Gastrocnemius medialis (tissue), 4 donors: ENCODE data around the gene ERI3. TPM values are rescaled to one million over a fixed set of nuclear protein-coding genes. Genes with fewer than 3 reads are reported as not detected.

Experiments used
- ATAC-seq, 2 donors: fragments of 150-250 bp; one replicate each; pipeline ENCODE4 v1.9.1; 2016
- DNase-seq, 2 donors: peaks; one replicate each; pipeline ENCODE4 v3.0.0-alpha.2; 2019
- H3K27ac ChIP-seq, 4 donors: fragments of 200-600 bp; sonication (generic); 1 replicate in 1 of 4; 2 replicates in 3 of 4; pipeline ENCODE4 v1.5.1; 2016 to 2018; ENCODE audit warnings: mild to moderate bottlenecking in 2 of 4, moderate library complexity in 1 of 4
- H3K27me3 ChIP-seq, 3 donors: fragments of 200-600 bp; sonication (generic) in 2 of 3; 1 replicate in 1 of 3; 2 replicates in 2 of 3; pipeline versions ENCODE4 v1.5.1 to v1.6.0; 2016 to 2019; ENCODE audit warnings: mild to moderate bottlenecking in 1 of 3, moderate library complexity in 1 of 3
- H3K36me3 ChIP-seq, 2 donors: fragments of 200-600 bp; sonication (generic) in 1 of 2; one replicate each; pipeline ENCODE4 v1.5.1; 2017 to 2018
- H3K4me1 ChIP-seq, 2 donors: fragments of 200-600 bp; sonication (generic) in 1 of 2; one replicate each; pipeline ENCODE4 v1.5.1; 2016 to 2017; ENCODE audit warnings: mild to moderate bottlenecking in 2 of 2
- H3K4me3 ChIP-seq, 4 donors: fragments of 200-600 bp; sonication (generic) in 3 of 4; 1 replicate in 1 of 4; 2 replicates in 3 of 4; pipeline ENCODE4 v1.5.1; 2016 to 2019; ENCODE audit warnings: mild to moderate bottlenecking in 2 of 4
- H3K9me3 ChIP-seq, 3 donors: fragments of 200-600 bp; sonication (generic) in 2 of 3; 1 replicate in 1 of 3; 2 replicates in 2 of 3; pipeline ENCODE4 v1.5.1; 2016 to 2019
- CTCF ChIP-seq, 5 experiments: fragments of 450-650 bp in 3 of 5; fragments of 200-600 bp in 2 of 5; sonication (generic) in 2 of 5; IDR thresholded peaks in 4 of 5; conservative IDR thresholded peaks in 1 of 5; 1 replicate in 4 of 5; 2 replicates in 1 of 5; pipeline ENCODE4 v1.5.1; 2016 to 2019; ENCODE audit warnings: antibody characterized with exemption in 5 of 5, mild to moderate bottlenecking in 3 of 5, moderate library complexity in 3 of 5
- POLR2A ChIP-seq, 2 donors: fragments of 450-650 bp; IDR thresholded peaks; one replicate each; pipeline ENCODE4 v1.6.1; 2017; ENCODE audit warnings: antibody characterized with exemption in 2 of 2, mild to moderate bottlenecking in 2 of 2, moderate library complexity in 2 of 2
- in situ Hi-C, 4 donors: fragments of 200-750 bp; cut with MboI; loops; one replicate each; pipeline versions ENCODE4 v1.15.0 to v1.8.0; 2017; ENCODE audit warnings: low sequenced_read_pairs in 4 of 4
- intact Hi-C: fragments of 100-400 bp; cut with DNase I; formaldehyde crosslinking; loops from one replicate; pipeline ENCODE4 v1.15.1; 2023; ENCODE audit warnings: low total_unique reads
- total RNA-seq, 4 donors: library from RNA; depleted of rRNA; stranded (reverse); fragments of >200 nt; gene quantifications; one replicate each; pipeline versions ENCODE4 v1.1.0 to v1.2.3, GENCODE V29; 2016

The ERI3 gene
- total RNA-seq, 4 donors from 2014 or later, result 53.8 to 101 (median 79.8) TPM

- ATAC-seq, result no peak
- no peaks in the 10 kb centered on the region for H3K9me3 ChIP-seq
- no peaks in the 10 kb centered on the region for H3K27me3 ChIP-seq
- peaks cover 0 to 5% of the 10 kb centered on the region in 2 donors for H3K4me1 ChIP-seq
- peaks cover 0 to 41% of the 10 kb centered on the region in 2 donors for H3K36me3 ChIP-seq
- no peak overlapping the region for H3K27ac ChIP-seq
- intact Hi-C loops (no loop called here), in situ Hi-C loops (loop anchor here in 2 of 4 donors (10.0 kb wide), 1 partner anchor 98 kb away; the partner anchor contains the start of gene DMAP1 (in 2 of the 2))
- no peak overlapping the region for H3K4me3 ChIP-seq
- DNase-seq, result no peak
- TF ChIP-seq POLR2A (IDR thresholded peaks at IDR 0.05), result no peak
- no peak for TF ChIP-seq CTCF (IDR thresholded peaks at IDR 0.05 in 4 of 5, conservative IDR thresholded peaks at IDR 0.05 in 1 of 5)
These were observed 42.5 kb downstream of the ERI3 start for GRCh38 chr1:44312399-44313196.

GRCh38 chr1:44310006-44310405 lies 45.1 kb downstream of the ERI3 start:
- Histone ChIP-seq H3K9me3 (no peaks in the 10 kb centered on the region), H3K27ac (no peak overlapping the region), H3K36me3 (peaks cover 0 to 55% of the 10 kb centered on the region in 2 donors), H3K4me1 (peaks cover 0 to 5% of the 10 kb centered on the region in 2 donors), H3K4me3 (no peak overlapping the region), H3K27me3 (no peaks in the 10 kb centered on the region)
- DNase-seq (no peak), ATAC-seq (no peak)
- intact Hi-C loops, result no loop called here
- in situ Hi-C loops, result loop anchor here in 2 of 4 donors (10.0 kb wide), 1 partner anchor 95 kb away; the partner anchor contains the start of gene DMAP1 (in 2 of the 2)
- TF ChIP-seq POLR2A (IDR thresholded peaks at IDR 0.05) (no peak), CTCF (IDR thresholded peaks at IDR 0.05 in 4 of 5, conservative IDR thresholded peaks at IDR 0.05 in 1 of 5) (no peak)

GRCh38 chr1:44305962-44306422 lies 49.1 kb downstream of the ERI3 start:
- no peaks in the 10 kb centered on the region for H3K9me3 ChIP-seq
- peaks cover 0 to 43% of the 10 kb centered on the region in 2 donors for H3K36me3 ChIP-seq
- no peak overlapping the region for H3K4me3 ChIP-seq
- in situ Hi-C loops (no loop called here), intact Hi-C loops (no loop called here)
- H3K27me3 ChIP-seq, result no peaks in the 10 kb centered on the region
- no peak for TF ChIP-seq CTCF (IDR thresholded peaks at IDR 0.05 in 4 of 5, conservative IDR thresholded peaks at IDR 0.05 in 1 of 5)
- TF ChIP-seq POLR2A (IDR thresholded peaks at IDR 0.05), result no peak
- no peak overlapping the region for H3K27ac ChIP-seq
- DNase-seq (no peak), ATAC-seq (no peak)
- H3K4me1 ChIP-seq, result peaks cover 5% of the 10 kb centered on the region in 2 donors

- ATAC-seq (no peak), DNase-seq (no peak)
- intact Hi-C loops, result no loop called here
- TF ChIP-seq CTCF (IDR thresholded peaks at IDR 0.05 in 4 of 5, conservative IDR thresholded peaks at IDR 0.05 in 1 of 5), result no peak
- TF ChIP-seq POLR2A (IDR thresholded peaks at IDR 0.05), result no peak
- Histone ChIP-seq H3K36me3 (peaks cover 0 to 37% of the 10 kb centered on the region in 2 donors), H3K9me3 (no peaks in the 10 kb centered on the region), H3K4me1 (peaks cover 5% of the 10 kb centered on the region in 2 donors), H3K27me3 (no peaks in the 10 kb centered on the region), H3K27ac (no peak overlapping the region), H3K4me3 (no peak overlapping the region)
- in situ Hi-C loops, result no loop called here
These were observed 51.5 kb downstream of the ERI3 start for GRCh38 chr1:44303532-44303931.
